ENCODE measurements around the gene GNG11.

The GNG11 gene

DNA sequence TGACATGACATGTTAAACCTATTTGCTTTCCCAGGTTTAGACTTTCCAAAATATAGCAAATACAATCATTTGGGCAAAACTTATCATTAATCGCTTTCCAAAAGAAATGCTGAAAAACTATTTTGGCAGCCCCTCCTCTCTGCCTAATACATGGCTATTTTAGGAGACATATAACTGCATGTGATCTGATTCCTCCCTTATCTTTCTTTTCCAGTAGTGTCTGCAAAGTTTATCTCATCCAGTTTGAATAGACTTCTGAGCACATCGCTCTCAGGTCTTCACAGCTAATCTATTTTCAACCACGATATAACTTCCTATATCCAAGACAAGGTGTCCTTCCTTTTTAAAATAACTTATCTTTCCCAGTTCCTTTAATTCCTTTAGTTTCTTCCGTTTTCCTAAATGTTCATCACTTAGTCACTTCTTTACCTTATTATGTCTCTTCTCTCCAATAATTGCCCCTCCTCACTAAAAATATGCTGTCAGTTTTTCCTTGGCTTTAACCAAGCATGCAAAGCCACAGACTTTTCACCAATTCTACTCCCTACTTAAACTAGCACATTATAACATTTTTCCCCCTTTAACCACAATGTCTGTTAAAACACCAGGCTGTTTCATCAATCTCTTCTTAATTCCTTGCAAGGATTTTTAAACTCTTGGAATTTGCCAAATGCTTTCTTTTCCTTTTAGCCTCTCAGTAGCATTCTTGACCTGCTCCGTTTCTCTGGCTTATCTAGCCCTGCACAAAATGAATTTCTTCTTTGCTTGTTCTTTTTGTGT, 24.4 kb downstream of the GNG11 start:
- no peak for DNase-seq (ENCODE audit: low read depth in 1 of 2, low spot score in 1 of 2)

DNA sequence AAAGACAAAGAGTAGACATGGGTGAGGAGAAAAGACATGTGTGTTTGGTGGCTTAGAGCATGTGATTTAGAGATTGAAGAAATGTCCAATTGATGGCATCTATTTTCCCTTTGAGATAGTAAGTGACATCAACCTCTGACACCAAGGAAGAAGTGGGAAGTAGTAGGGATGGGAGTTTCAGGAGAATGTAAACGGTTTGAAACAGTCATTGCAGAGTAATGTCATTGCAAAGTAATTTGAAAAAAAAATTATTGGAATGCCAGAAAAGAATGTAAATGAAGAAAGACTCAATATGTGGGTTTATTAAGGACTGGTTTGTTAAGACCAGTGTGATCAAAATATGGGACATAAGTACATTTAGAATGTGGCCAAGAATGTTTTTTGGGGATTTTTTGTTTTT, 26.6 kb downstream of the GNG11 start:
- no peak for DNase-seq (ENCODE audit: low read depth in 1 of 2, low spot score in 1 of 2)

DNA sequence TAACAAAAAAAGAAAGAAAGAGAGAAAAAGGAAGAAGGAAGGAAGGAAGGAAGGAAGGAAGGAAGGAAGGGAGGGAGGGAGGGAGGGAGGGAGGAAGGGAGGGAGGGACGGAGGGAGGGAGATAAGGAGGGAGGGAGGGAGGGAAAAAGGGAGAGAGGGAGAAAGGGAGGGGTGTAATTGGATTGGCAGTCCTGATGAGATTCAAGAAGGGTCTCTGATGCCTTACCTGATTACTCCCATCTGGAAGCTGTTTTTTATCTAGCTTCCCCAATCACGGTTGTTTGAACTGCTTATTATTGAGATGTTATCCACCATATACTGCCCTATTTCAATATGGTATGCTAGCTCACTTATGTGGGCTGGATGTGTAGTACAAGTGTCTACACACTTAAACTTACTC, 27.3 kb downstream of the GNG11 start:
- DNase-seq (ENCODE audit: low read depth in 1 of 2, low spot score in 1 of 2) = no peak

DNA sequence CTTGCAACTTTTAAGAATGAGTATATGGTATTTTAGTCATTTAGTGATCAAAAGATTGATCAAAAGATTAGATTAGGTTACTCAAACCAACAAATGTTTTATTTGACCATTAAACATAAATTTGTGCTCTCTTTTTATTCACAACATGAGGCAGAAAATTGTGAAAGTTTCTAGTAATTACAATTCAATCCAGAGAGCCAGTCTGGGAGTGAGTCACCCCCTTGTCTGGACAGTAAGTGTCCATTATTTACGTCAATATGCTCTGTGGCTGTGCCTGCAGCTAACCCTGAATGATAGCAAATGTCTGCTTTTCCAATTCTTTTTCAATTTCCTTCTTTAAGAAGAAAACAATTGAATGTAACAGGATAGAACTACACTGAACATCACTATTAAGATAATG, 27.9 kb downstream of the GNG11 start:
- DNase-seq (ENCODE audit: low read depth in 1 of 2, low spot score in 1 of 2) = no peak

DNA sequence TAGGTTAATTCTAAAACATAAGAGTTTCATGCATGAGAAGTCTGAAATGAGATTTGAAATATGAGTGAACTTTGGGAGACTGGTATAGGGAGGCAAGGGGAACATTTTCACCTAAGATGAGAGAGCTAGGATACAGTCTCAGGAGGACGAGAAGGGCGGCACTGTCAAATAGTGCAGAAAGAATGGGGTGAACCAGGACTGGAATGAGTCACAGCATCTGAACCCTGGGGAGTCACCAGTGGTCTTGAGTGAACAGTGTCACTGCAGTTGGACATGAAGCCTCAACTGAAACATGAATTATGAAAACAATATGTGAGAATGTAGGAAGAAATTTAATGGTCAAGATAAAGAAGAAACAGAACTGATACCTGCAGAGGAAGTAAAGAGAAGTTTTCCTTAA, 33.8 kb downstream of the GNG11 start:
- no peak for DNase-seq (ENCODE audit: low read depth in 1 of 2, low spot score in 1 of 2)

DNA sequence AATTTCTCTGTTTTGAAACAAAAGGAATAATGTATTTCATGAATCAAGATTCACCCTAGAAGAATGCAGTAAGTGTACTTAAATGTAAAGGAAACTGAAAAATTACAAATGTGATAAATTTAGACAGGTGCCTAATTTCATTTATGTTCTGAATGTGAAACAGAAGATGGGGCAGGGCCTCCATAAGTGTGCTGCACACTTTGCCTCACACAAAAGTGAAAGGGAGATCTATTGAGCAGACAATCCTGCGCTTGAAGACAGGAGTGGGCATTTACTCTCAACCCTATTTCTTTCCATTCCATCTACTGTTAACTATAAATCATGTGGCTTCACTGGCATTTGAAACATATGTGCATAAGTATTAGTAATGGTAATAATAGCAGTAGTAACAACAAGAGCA, 36.2 kb downstream of the GNG11 start:
- DNase-seq (ENCODE audit: low read depth in 1 of 2, low spot score in 1 of 2) = no peak

DNA sequence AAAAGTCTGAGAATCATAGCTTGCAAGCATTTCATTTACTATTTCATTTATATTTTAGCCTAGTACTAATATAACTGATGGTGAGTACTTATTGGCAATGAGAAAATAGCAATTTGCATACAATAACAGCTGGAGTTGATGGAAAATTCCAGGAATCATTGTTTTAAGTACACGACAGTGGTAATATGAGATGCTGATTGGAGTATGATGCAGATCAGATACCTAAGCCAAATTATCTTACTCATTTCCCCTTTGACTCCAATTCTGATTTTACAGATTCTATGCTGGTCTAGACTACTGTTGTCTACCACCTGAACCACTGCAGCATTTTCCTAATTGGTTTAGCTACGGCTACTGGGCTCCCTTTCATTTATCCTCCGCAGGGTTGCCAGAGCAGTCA, 36.7 kb downstream of the GNG11 start:
- DNase-seq (ENCODE audit: low read depth in 1 of 2, low spot score in 1 of 2) = no peak

DNA sequence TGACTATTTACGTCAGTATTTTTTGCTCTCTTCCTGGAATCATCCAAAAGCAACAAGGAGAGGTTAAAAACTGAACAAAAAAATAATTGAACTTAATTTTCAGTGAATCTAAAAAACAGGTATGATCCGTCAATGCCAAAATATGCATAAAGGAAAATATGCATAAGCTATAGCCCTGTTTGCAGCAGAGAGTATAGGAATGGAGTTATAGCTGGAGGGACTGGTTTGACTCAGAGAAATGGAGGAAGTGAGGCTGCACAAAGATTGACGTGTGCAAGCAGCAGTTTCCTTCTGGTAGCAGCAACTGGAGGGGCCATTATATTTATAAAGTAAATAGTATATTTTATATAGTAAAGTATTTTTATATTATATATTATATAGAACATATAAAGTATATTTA, 37.1 kb downstream of the GNG11 start:
- DNase-seq (ENCODE audit: low read depth in 1 of 2, low spot score in 1 of 2) = no peak

DNA sequence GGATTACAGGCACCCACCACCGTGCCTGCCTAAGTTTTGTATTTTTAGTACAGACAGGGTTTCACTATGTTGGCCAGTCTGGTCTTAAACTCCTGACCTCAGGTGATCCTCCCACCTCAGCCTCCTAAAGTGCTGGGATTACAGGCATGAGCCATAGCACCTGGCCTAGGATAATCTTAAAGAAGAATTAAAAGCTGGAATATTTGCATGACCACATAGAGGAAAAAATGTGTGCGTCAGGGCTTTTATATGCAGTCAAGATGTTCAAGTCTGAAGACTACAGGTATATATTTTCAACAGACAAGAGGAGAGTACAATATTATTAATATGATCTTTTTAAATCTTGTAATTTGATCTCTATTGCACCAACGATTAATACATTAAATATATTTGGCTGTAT, 39.5 kb downstream of the GNG11 start:
- DNase-seq (ENCODE audit: low read depth in 1 of 2, low spot score in 1 of 2) = no peak

DNA sequence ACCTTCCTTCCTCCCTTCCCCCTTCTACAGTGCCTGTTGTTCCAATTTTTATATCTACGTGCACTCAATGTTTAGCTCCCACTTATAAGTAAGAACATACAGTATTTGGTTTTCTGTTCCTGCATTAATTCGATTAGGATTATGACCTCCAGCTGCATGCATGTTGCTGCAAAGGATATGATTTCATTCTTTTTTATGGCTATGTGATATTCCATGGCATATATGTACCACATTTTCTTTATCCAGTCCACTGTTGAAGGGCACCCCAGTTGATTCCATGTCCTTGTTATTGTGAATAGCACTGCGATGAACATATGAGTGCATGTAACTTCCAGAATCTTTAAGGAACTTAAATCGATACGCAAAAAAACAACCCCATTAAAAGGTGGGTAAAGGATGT, 42.7 kb downstream of the GNG11 start:
- DNase-seq (ENCODE audit: low read depth in 1 of 2, low spot score in 1 of 2) = no peak

DNA sequence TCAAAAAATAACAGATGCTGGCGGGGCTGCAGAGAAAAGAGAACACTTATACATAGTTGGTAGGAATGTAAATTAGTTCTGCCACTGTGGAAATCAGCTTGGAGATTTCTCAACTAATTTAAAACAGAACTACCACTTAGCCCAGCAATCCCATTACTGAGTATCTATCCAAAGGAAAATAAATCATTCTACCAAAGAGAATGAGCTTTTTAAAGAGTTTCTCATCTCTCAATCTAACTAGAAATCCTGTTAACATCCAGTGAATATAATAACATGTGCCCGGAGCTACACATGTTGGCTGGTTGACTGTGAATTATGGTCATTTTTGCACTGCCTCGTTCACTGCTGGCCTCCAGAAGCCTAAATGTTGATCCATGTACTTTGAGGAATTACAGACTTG, 43.3 kb downstream of the GNG11 start:
- DNase-seq (ENCODE audit: low read depth in 1 of 2, low spot score in 1 of 2) = no peak

DNA sequence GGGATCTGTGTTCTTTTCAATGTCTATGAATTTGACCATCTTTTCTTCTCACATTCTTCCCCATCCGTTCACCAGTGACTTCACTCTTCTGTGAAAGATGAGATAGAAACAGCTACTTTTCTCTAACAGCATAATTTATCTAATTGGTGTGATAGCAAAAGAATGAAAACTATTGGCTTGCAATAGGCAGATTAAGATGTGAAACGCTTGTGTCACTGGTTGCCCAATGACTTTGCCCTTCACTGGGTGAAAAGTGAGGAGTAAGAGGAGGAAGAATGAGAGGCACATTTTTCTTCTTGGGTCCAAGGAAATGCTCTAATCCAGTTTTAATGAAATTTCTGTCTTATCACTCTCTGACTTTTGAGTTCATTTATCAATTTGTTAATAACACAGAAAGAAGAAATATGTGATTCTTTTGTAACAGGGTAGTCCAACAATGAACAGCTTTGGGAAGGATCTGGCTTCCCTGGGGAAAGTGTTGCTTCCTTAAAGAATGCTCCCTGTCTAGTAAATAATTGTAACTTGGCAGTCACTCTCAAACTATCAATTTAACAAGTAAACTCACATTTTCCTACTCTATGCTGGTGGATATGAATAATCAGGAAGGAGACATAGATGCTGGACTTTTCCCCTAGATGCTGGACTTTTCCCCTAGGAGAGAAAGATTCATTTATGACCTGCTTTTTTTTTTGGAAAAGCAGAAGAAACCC, 47.5 kb downstream of the GNG11 start:
- DNase-seq (ENCODE audit: low read depth in 1 of 2, low spot score in 1 of 2) = no peak

DNA sequence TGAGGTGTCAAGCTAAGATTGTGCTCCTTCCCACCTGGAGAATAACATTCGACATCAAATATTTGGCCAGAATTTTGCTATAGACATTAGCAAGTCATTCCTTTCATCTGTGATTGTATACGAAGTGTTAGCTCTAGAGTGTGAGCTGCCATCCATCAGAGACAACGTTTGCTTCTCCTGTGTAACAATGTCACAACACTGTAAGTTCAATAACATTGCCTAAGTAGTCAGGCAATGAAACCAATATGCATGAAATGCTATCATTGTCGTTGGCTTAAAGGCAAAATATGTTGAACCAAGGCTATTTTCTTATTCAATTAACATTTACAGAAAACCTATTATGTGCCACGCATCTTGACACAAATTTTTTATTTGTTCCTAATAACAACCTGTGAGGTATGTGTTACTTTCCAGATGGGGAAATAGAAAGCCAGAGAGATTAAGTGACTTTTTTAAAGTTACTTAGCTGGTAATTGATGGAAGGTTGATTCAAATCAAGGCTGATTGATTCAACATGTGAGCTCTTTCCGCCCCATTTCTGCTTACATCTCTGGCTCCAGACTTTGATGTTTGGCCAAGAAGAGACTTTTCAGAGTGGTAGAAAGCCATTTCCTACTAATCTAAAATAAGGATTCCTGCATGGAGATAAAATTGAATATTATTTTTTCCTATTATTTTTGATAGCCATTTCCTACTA, 50.6 kb downstream of the GNG11 start:
- no peak for DNase-seq (ENCODE audit: low read depth in 1 of 2, low spot score in 1 of 2)

DNA sequence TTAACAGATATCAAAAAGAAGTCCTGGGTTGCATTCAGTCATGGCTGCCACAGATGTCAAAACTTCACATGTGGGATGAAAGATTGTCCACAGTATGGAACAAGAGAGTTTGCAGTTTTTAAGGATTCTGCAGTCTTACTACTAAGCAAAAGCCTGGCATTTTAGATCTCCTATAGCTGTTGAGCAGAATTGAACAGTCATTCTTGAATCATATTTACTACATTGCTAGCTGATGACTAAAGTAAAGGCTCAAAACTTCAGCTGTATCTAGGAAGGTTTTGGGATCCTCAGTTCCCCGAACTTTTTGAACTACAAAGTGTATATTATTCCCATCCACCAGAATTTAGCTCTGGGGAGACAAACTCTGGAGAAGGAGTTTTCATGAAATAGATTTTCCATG, 51.6 kb downstream of the GNG11 start:
- no peak for DNase-seq (ENCODE audit: low read depth in 1 of 2, low spot score in 1 of 2)

DNA sequence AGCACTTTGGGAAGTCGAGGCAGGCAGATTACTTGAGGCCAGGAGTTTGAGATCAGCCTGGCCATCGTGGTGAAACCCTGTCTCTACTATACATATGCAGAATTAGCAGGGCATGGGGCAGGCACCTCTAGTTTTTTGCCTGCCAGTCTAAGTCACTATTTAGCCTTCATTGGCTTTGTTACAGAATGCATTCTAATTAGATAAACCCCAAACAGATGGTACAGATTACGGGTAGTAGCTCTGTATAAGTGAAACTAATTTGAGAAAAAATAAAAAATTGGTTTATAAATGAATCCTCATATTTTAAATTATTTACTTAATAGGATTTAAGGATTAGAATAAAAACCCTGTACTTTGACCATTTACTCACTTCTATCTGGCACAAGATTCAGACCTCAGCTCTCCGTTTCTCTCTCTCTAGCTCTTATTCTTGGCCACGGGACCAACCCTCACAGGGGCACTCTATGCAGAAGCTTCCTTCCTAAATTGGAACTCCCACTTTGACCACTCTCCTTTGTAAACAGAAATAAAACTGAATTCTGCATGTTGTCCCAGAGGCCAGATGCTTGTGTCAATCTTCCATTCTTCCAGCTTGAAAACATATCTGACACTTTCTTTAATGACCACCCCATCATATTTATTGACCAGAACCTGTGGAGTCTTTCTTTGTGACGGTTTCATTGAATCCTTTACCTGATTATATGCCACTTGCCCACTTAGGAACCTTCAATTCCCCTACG, 55.8 kb downstream of the GNG11 start:
- DNase-seq (ENCODE audit: low read depth in 1 of 2, low spot score in 1 of 2) = no peak
